ENCODE results near the gene PELI1. TPM values are rescaled to one million over a fixed set of nuclear protein-coding genes. Genes with fewer than 3 reads are reported as not detected.

The PELI1 gene
- total RNA-seq, 2 experiments from 2014 or later, result 29.8 to 39.2 TPM

GRCh38 chr2:64114912-64115277, 29.3 kb downstream of the PELI1 start:
- CTCF ChIA-PET, result interaction anchor here (1.3 kb wide), 1 partner anchor 15 kb away, joined by 4 read pairs; no protein-coding TSS in a partner anchor
- no peaks in the 10 kb centered on the region for H3K27me3 Mint-ChIP-seq
- intact Hi-C loops (cut with micrococcal nuclease), result loop anchor here (2.0 to 5.0 kb wide), 3 partner anchors 14 to 212 kb away; no protein-coding TSS in a partner anchor
- ATAC-seq (no peak), DNase-seq (no peak)
- H3K4me1 Mint-ChIP-seq (ENCODE audit: low read depth), result peaks cover 75% of the 10 kb centered on the region
- H3K27ac Mint-ChIP-seq, result peak overlapping the region; percentile 91
- POLR2A ChIA-PET, result interaction anchor here (0.7 to 1.2 kb wide), 2 partner anchors 28 to 29 kb away, joined by 3 read pairs; no protein-coding TSS in a partner anchor
- no peaks in the 10 kb centered on the region for H3K36me3 Mint-ChIP-seq (ENCODE audit: low read depth)
- no peaks in the 10 kb centered on the region for H3K9me3 Mint-ChIP-seq
- TF ChIP-seq CTCF (IDR thresholded peaks at IDR 0.05), result no peak
- peak overlapping the region; percentile 9 for H3K4me3 Mint-ChIP-seq

GRCh38 chr2:64114063-64114911, 29.9 kb downstream of the PELI1 start:
- Mint-ChIP-seq H3K4me3 (peak overlapping the region; percentile 9), H3K9me3 (no peaks in the 10 kb centered on the region), H3K27me3 (no peaks in the 10 kb centered on the region), H3K4me1 (ENCODE audit: low read depth) (peaks cover 77% of the 10 kb centered on the region), H3K36me3 (ENCODE audit: low read depth) (peaks cover 3% of the 10 kb centered on the region), H3K27ac (peak overlapping the region; percentile 91)
- no peak for DNase-seq
- peak; percentile 78 for ATAC-seq
- ChIA-PET POLR2A (interaction anchor here (0.7 kb wide), 1 partner anchor 29 kb away, joined by 3 read pairs; no protein-coding TSS in a partner anchor), CTCF (no interaction called here)
- intact Hi-C loops (cut with micrococcal nuclease), result loop anchor here (2.0 to 5.0 kb wide), 3 partner anchors 15 to 213 kb away; no protein-coding TSS in a partner anchor
- no peak for TF ChIP-seq CTCF (IDR thresholded peaks at IDR 0.05)

- Mint-ChIP-seq H3K27ac (no peak overlapping the region), H3K9me3 (peaks cover 1% of the 10 kb centered on the region), H3K4me1 (ENCODE audit: low read depth) (peaks cover 92% of the 10 kb centered on the region), H3K36me3 (ENCODE audit: low read depth) (peaks cover 21% of the 10 kb centered on the region), H3K4me3 (no peak overlapping the region), H3K27me3 (no peaks in the 10 kb centered on the region)
- intact Hi-C loops (cut with micrococcal nuclease), result loop anchor here (5.0 kb wide), 2 partner anchors 90 to 215 kb away; no protein-coding TSS in a partner anchor
- TF ChIP-seq CTCF (IDR thresholded peaks at IDR 0.05), result no peak
- ChIA-PET POLR2A (interaction anchor here (0.6 to 1.3 kb wide), 6 partner anchors 10 to 1142 kb away, joined by 3 to 6 read pairs (median 4); no protein-coding TSS in a partner anchor), CTCF (interaction anchor here (0.7 to 1.2 kb wide), 3 partner anchors 9 to 216 kb away, joined by 3 to 6 read pairs (median 4); no protein-coding TSS in a partner anchor)
- ATAC-seq, result no peak
- no peak for DNase-seq
These were observed 32.2 kb downstream of the PELI1 start for GRCh38 chr2:64112016-64112415.

GRCh38 chr2:64111426-64111825, 32.8 kb downstream of the PELI1 start:
- Mint-ChIP-seq H3K9me3 (peaks cover 1% of the 10 kb centered on the region), H3K4me3 (no peak overlapping the region), H3K36me3 (ENCODE audit: low read depth) (peaks cover 25% of the 10 kb centered on the region), H3K27ac (no peak overlapping the region), H3K27me3 (no peaks in the 10 kb centered on the region), H3K4me1 (ENCODE audit: low read depth) (peaks cover 89% of the 10 kb centered on the region)
- no peak for DNase-seq
- no peak for ATAC-seq
- intact Hi-C loops (cut with micrococcal nuclease), result loop anchor here (5.0 kb wide), 2 partner anchors 91 to 216 kb away; no protein-coding TSS in a partner anchor
- ChIA-PET CTCF (interaction anchor here (0.9 to 1.4 kb wide), 3 partner anchors 10 to 217 kb away, joined by 3 to 6 read pairs (median 4); no protein-coding TSS in a partner anchor), POLR2A (interaction anchor here (0.5 to 1.3 kb wide), 4 partner anchors 9 to 439 kb away, joined by 3 to 6 read pairs (median 4); no protein-coding TSS in a partner anchor)
- TF ChIP-seq CTCF (IDR thresholded peaks at IDR 0.05), result no peak

Measured in activated CD8-positive, alpha-beta T cell treated with anti-CD3 and anti-CD28 coated beads for 36 hours (primary cell).